NCI-H460 (cell line): ENCODE data around the gene ARHGAP44. TPM values are rescaled to one million over a fixed set of nuclear protein-coding genes. Genes with fewer than 3 reads are reported as not detected.

ENCODE experiments used
- DNase-seq: peaks from one replicate; pipeline ENCODE4 v3.0.0-alpha.2; 2016; ENCODE audit warnings: low read depth; ENCODE audit errors: extremely low read depth
- total RNA-seq: library from RNA; depleted of rRNA; stranded (reverse); fragments of >200 nt; shearing (Covaris generic); gene quantifications from 2 replicates; pipeline ENCODE4 v1.2.3, GENCODE V29; 2014

ARHGAP44 gene
- total RNA-seq, 1 experiment from 2014 or later, result 2.1 TPM

DNA sequence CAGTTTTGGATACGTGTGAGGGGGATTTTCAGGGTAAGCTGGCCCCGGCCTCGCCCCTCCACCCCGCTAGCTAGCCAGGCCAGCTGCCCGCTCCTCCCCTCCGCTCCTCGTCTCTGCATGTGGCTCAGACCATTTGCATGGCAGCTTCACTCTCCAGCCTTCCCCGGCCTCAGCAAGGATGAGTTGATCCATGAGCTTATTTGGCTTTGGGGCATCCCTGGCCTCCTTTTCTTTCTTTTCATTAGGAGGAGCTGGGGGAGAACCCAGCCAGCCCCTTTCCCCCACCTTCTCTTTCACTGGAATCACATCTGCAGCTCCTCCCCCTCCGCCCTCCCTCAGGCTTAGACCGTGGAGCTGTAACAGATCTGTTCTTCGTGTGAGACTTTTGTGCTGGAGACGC is 197.8 kb downstream of the ARHGAP44 start:
- DNase-seq, result no peak

DNA sequence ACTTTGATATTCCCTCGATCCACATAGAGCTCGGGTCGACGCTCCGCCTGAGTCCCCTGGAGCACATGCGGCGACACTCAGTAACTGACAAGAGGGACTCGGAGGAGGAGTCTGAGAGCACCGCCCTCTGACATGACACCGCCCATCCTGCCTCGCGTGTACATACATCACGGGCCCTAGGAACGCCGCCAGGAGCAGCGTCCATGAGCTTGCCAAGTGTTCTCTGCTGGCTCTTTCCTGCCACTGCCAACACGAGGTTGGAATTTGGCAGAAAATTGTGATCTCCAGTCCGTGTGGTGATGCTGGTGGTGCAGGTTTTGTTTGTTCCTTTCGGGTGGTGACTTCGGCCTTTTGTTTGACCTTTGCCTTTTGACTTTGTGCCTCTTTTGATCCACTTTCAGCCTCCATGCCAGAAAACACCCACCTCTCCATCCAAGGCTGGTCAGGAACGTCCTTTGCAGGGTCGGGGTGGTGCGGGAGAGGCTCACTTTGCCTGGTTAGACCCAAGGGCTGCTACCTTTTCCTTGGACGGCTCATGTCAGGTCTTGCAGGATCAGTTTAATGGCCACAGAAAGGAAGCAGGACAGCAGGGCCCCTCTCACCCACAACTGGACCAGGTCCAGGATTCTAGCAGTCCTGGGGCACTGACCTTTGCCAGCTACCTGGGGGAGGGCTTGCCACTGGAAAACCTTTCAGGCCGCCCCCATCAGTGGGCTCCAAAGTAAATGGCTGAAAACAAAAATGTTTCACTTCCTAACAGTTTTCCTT is 200.9 kb downstream of the ARHGAP44 start:
- DNase-seq, result no peak

DNA sequence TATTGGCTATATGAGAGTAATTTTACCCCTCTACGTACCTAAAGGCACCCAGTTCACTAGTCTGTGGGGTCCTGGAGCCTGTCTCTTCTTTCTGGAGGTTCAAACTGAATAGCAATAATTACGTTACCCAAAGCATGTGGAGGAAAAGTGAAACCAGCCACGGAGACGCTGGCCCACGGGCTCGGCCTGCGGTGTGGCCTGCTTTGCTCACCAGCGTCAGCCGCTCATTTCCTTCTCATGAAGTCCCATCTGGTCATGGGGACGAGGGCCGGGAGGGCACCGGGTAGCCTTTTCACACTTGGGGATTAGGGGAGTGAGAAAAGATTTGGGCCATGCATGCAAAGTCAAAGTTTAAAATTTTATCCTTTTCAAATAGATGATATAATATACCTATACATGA is 201.6 kb downstream of the ARHGAP44 start:
- no peak for DNase-seq

DNA sequence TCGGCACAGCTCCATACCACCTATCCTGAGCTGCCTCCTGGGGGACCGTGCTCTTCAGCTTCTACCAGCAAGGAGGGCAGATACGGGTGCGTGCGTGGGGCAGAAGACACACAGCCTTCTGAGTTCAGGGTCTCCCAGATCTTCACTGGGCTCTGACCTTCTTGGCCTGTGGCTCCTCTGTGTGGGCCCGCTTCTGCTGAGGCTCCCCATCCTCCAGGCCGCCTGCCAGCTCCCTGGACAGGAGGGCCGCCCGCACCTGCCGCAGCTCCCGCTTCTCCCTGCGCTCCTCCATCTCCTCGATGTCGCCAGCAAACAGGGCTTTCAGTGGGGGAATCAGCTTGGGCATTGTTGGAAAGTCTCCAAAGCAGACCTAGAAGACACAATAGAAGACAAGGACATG is 203.4 kb downstream of the ARHGAP44 start:
- DNase-seq, result no peak

DNA sequence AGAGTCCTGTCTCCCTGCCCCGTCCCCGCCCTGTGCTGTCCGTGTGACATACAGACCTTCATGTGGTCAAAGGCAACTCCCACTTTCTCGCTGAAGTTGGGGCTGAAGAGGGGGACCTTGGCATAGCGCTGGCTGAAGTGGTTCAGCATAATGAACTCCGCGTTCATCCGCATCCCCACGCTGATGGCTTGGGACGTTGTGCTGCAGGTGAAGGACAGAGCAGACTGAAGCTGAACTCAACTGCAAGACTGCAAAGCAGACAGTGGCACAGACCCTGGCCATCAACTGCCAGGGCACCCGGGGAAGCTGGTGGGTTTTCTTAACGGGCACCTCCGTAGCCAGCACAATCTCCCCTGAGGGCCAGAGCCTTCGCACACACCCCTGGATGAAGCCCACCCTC is 204.3 kb downstream of the ARHGAP44 start:
- no peak for DNase-seq

DNA sequence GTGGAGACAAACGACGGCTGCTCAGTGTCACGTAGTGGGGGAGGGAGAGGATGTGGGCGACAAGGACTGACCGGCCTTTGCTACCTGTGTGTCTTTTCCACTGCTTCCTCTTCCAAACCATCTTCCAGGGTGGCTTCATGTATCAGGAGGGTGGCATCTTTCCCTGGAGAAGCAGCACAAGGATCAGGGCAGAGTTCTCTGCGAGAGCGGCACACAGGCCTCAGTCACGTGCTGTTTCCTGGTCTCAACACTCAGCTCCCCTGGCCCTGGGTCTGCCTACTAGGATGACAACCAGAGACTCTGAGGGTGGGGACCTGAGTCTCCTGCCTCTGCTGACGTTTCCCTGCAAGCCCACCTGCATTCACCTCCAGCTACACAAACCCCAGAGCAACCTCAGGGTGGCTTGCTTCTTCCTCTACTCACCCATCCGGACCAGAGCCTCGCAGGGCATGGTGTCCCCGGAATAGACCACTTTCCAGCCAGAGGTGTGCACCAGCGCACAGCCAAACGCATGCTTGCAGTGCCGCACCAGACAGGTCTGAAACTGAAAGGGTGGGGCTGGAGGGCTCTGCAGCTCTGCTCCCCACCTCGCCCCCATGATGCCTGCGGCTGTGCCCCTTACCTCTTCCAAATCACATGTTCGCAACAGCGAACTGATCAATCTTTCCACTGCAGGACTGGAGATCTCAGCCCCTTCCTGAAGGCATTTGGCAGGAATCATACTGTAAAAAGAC is 205.2 kb downstream of the ARHGAP44 start:
- DNase-seq, result no peak

DNA sequence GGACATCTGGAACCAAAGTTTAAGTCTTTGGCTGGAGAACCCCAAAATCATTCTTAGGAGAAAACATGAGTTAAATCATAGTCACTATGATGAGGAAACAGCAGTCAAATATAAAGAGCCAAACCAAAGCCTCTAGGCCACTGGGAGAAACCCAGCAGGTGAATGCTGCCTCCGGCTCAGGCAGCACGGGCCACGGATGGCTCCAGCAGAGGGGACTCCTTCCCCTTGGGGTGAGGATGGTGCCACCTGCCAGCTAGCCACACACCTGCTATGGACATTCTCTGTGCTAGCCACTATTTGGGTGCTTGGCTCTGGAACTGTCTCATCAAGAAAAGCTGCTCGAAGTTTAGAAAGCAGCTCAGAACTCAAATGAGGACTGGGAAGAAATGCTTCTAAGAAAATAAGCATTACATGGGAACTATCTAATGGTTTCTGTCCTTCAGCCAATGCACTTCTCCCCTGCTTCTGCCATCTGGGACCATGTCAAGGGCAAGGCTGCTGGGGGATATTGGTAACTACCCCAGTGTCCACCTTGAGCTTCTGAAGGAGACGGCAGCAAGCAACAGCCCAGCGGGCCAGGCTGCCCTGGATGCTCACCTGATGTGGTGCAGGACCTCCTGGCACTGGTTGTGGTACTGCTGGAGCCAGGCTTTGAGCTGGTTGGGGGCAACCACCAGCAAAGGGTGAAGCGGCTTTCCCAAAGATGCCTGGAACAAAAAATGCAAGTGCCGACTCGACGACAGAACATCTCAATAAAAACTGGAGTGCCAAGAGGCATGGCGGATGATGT is 206.0 kb downstream of the ARHGAP44 start:
- DNase-seq, result no peak

DNA sequence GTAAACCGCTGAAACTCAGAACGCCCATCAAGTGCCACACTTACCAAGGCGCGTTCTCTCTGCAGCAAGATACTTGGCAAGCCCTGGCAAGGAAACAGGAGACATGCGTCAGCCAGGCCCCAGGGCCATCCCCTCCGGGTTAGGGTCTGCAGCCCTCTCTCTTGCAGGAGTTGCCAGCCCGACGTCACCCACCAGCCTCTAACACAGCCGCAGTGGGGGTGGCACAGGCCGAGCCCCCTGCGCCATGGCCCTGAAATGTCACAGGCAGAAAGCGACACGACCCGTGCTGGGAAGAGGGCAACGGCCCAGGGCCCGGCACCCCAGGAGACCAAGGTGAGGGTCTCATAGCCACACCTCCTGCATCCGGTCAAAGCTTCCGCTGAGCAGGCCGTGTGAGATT is 206.6 kb downstream of the ARHGAP44 start:
- no peak for DNase-seq

DNA sequence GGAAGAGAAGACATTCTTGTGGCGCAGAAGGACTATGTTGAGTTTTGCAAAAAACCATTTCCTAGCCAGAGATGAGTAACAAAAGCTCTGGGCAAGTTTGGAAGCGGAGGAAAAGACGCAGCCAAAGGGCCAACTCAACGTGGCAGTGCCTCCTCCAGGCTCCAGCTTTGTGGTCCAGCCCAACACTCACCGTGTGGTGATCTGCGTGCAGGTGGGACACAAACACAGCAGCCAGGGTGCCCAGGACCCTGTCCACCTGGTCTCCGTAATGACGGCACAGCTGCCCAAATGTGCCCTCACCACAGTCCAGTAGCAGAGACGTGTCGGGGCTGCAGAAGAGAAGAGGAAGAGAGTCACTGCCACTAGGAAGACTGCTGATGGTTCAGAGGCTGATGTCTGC is 207.1 kb downstream of the ARHGAP44 start:
- DNase-seq, result no peak

DNA sequence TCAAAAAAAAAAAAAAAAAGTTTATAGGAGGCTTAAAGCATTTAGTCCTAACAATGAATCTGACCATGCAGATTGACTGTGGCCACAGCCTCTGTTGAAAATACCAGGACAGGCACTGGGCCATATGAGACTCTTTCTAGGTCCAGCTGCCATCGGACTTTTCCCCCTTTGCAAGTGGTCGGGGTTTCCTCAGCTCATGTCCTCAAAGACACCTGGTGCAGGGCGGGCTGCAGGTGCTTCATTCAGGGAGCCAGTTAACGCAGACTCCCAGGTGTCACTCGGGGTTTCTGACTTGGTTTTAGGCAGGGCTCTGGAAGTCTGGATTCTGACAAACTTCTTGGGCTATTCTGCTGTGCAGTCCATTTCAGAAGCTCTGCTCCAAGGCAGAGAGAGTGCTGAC is 207.6 kb downstream of the ARHGAP44 start:
- DNase-seq, result no peak

DNA sequence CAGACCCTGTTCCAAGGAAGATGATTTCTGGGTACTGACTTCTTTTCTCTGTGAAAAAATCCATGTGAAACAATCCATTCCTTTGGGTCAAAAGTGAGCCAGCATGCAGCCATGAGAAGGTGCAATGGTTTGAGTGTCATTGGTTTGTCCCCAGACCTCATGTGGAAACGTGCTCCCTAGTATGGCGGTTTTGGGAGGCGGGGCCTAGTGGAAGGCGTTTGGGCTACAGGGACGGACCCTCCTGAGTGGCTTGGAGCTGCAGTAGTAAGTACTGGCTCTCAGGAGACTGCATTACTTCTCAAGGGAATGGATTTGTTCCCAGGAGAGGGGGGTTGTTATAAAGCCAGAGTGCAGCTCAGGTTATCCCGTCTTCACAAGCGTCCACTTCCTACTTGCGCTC is 209.2 kb downstream of the ARHGAP44 start:
- no peak for DNase-seq

DNA sequence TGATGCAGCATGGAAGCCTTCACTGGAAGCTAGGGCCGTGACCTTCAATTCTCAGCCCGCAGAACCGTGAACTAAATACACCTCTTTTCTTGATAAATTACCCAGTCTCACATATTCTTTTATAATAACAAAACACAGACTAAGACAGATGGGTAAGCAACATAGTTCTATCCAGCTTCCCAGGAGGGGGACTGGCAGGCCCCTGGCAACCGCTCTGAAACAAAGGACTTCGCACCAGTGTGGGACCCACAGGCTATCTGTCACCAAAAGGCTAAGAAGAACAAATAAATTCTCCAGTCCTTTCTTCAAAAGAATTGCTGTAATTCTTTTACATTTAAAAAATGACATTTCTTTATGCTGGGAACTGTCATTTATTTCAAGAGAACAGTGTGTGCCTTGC is 209.6 kb downstream of the ARHGAP44 start:
- DNase-seq, result no peak

DNA sequence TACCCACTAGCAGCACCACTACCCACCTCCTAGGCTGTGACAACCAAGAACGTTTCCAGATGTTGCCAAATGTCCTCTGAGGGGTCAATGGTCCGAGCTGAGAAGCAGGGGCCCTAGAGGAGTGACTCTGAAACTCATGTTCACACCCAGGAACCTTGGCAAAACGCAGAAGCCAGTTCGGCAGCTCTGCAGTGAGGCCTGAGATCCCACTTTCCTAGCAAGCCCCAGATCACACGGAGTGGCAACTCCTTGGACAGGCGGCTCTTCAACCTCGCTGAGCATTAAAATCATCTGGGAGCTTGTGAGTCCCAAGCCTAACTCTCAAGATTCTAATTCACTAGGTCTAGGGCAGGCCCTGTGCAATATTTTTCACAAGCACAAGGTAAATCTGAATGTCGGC is 211.3 kb downstream of the ARHGAP44 start:
- no peak for DNase-seq

DNA sequence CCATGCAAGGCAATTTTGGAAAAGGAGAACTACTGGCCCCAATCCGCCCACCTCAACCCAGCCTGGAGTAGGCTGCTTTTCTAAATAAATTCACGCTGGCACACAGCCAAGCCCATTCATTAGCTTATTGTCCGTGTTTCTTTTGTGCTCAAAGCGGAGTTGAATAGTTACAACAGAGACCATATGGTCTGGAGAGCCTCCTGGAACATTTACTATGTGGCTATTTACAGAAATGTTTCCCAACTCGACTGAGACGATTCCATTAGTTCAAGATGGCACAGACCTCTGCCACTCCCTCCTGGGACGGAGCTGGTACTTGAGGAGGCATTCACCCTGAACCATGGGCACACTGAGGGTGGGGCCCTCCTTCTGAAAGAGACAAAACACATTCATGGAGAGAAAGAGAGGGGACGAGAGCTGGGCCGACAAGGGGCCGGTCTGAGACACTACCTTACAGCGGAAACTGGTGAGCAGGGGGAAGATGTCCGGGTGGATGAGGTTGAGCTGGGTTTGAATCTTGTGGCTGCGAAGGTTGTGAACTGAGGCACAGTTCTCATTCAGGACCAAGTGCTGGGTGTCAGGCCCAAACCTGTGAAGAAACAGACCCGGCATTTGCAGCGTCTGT is 212.8 kb downstream of the ARHGAP44 start:
- DNase-seq, result no peak

DNA sequence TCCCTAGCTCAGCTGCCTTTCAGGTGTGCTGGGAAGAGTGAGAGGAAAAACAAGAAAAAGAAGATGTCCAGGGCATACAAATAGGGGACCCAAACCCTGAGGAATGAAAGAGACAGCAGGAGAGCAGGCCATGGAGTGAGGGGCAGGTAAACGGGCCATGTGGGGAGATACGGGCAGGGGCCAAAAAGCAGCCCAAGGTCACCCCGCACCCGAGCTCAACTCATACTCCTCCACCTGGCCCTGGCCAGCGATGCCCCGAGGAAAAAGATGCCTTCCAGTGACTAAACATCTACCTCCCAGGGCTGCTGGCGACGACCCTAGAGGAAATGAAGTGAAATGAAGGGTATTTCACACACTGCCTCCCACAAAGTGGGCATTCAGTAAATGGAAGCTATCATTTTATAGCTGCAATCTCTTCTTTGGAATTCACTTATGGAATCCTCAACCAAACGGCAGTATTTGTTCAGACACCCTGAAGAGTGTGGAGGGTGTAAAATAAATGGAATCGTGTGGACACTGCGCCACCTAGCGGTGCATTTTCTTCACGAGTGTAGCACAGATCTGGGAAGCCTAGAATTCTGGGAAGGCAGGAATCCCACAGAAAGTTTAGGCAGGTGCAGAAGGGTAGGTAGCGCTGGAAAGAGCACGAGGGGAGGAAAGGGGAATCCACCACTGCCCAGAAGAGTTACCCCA is 213.6 kb downstream of the ARHGAP44 start:
- peak; percentile 68 for DNase-seq

DNA sequence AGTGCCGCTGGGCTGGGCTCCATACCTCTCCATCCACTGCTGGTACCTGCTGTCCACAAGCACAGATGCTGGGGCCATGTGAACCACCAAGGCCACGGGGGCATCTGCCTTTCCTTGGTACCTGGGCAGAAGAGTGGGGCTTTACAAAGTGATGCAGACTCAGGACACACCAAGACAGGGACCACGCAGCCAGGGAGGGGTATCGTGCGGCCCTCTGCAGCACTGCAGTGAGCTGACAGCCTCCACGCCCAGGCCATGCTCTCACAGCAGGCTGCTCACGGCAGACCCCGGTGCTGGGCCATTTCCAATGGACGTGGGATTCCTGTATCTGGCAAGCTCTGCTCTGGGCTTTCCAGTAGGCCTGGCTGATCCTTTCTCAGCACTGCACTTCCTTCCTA is 214.2 kb downstream of the ARHGAP44 start:
- DNase-seq, result no peak

DNA sequence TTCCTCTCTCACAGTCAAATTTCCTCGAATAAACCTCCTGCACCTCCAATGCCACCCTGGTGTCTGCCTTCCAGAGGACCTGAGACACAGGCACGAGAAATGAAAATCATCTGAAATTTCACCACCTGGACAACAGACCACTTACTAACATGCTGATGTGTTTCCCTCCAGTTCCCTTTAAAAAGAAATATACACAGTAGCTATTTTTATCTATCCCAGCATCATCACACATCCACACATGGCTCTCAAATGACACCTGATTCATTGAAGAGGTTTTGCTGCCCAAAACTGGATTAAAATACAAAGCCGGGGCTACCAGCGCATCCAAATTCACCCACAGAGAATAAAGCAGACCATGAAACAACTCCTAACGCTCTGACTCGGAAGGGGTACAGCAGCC is 214.6 kb downstream of the ARHGAP44 start:
- DNase-seq, result no peak

DNA sequence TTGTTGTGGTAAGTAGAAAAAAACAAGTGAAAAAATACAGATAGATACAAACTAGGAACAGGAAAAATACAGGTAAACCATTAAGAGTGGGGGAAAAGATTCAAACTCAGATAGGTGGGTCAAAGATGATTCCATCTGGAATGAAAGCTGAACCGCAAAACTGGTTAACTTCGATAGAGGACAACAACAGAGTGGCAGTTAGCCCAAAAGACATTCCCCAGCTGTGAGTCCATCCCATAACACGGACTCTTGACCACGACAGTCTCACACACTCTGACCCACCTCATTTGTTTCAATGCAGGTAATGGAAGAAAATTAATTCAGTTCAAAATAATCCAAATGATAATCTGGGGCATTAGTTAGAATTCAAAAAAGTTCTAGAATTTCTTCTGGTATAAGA is 215.0 kb downstream of the ARHGAP44 start:
- DNase-seq, result no peak

DNA sequence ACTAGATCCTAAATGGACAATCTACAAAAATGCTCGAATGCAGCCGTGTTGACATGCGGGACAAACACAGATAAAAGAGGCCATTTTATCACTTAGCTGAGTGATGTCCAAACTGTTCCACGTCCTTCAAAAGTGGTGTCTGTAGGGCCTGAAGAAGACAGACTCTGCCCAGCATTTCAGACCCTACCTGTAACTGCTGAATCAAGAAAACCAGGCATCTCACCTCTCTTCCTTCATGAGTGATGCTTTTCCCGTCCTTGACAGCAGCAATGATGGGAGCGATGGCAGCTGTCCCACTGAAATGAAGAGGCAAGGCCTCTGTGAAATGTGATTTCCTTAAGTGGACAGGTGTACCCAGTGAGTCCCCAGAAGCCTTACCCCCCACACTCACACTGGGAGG is 216.2 kb downstream of the ARHGAP44 start:
- DNase-seq, result no peak

DNA sequence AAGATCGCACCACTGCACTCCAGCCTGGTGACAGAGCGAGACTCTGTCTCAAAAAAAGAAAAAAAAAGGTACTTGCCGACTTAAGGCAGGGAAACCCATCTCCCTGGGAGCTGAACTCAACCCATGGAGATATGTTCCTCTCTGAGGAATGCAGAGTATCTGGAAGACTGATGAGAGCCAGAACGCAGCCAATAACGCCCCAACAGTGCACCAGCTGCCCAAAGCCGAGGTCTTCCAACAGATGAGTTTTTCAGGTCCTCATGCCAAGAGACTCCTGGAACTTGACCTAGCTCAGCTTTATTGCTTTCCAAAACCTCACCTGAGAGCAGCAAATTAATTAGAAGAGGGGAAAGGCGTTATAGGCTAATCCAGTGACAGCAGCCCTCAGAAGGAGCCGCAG is 219.2 kb downstream of the ARHGAP44 start:
- DNase-seq, result no peak

DNA sequence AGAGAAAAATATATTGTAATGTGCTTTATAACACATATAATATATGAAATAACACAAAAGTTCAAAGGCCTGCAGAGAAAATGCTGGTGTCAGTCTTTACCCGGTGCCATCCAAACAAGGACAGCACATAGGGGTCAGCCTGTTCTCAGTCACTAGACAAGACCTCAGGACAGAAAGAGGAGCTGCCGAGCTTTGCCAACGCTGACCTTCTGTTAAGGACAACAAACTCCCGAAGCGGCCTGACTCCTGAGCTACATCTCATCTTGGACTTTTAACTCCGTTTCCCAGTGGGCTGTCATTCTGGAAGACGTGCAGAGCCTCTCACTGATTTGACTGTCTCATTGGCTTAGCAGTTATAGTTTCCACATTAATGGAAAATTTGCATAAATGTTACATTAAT is 221.7 kb downstream of the ARHGAP44 start:
- DNase-seq, result no peak
